AG09309 (cell line): ENCODE results near the gene ASPHD1.

Experiments
- DNase-seq: peaks from one replicate; pipeline ENCODE4 v3.0.0-alpha.2; 2010; ENCODE audit warnings: low read depth
- H3K4me3 ChIP-seq: 2 replicates; pipeline ENCODE4 v1.5.1; 2011; ENCODE audit warnings: mild to moderate bottlenecking, low read depth, low read length, moderate library complexity; ENCODE audit not compliant: control insufficient read depth
- CTCF ChIP-seq: IDR thresholded peaks from 2 replicates; pipeline ENCODE4 v1.5.1; 2011; ENCODE audit warnings: mild to moderate bottlenecking, low read depth, low read length, inconsistent platforms; ENCODE audit not compliant: insufficient read depth, control insufficient read depth; ENCODE audit errors: missing control alignments

ASPHD1 gene

GRCh38 chr16:29898135-29898803 is 2.0 kb upstream of the ASPHD1 start:
- H3K4me3 ChIP-seq = peak overlapping the region; percentile 72
- TF ChIP-seq CTCF = no peak
- no peak for DNase-seq

- H3K4me3 ChIP-seq = peak overlapping the region; percentile 72
- DNase-seq = no peak
- TF ChIP-seq CTCF = no peak
Measured at GRCh38 chr16:29898804-29899515, 1.3 kb upstream of the ASPHD1 start.

- TF ChIP-seq CTCF = peak; percentile 30
- H3K4me3 ChIP-seq = peak within 1 kb of the TSS; percentile 72
- DNase-seq = peak; percentile 52
Measured at GRCh38 chr16:29899516-29900101, 679 bp upstream of the ASPHD1 start, which contains the start of gene SEZ6L2. SEZ6L2 (minus strand) TSS chr16:29899550; CDS start chr16:29899019, 531 bp downstream.

- peak overlapping the region; percentile 72 for H3K4me3 ChIP-seq
- DNase-seq = no peak
- no peak for TF ChIP-seq CTCF
Measured at GRCh38 chr16:29900888-29901606, 759 bp downstream of the ASPHD1 start.

- DNase-seq = no peak
- TF ChIP-seq CTCF = no peak
- peak overlapping the region; percentile 72 for H3K4me3 ChIP-seq
Measured at GRCh38 chr16:29901607-29901945, 1.3 kb downstream of the ASPHD1 start.

- TF ChIP-seq CTCF = no peak
- no peak overlapping the region for H3K4me3 ChIP-seq
Measured at GRCh38 chr16:29903590-29903989, 3.3 kb downstream of the ASPHD1 start.

More at GRCh38 chr16:29903590-29903989, 3.3 kb downstream of the ASPHD1 start:
- no peak for DNase-seq
